HG02840 (cell line): ENCODE data around the gene MET.

Experiments used
- ATAC-seq: cut with Tn5 transposase; IDR thresholded peaks from one replicate; pipeline ENCODE4 v1.9.1; 2021; ENCODE audit warnings: mild to moderate bottlenecking, moderate library complexity, moderate number of reproducible peaks; ENCODE audit not compliant: unreplicated experiment, low FRiP score

The MET gene

GRCh38 chr7:116661865-116662264 lies 10.1 kb upstream of the MET start:
- ATAC-seq = no peak

- ATAC-seq = no peak
Measured at GRCh38 chr7:116663744-116664143, 8.3 kb upstream of the MET start.

GRCh38 chr7:116665332-116665996 lies 6.5 kb upstream of the MET start:
- no peak for ATAC-seq

GRCh38 chr7:116669769-116670168 lies 2.2 kb upstream of the MET start:
- no peak for ATAC-seq

- no peak for ATAC-seq
Measured at GRCh38 chr7:116670409-116671015, 1.5 kb upstream of the MET start.

GRCh38 chr7:116671111-116671510 lies 885 bp upstream of the MET start:
- no peak for ATAC-seq

GRCh38 chr7:116672596-116673456 lies 830 bp downstream of the MET start:
- ATAC-seq = no peak

- no peak for ATAC-seq
Measured at GRCh38 chr7:116673457-116673865, 1.5 kb downstream of the MET start.

- ATAC-seq = no peak
Measured at GRCh38 chr7:116674508-116675173, 2.6 kb downstream of the MET start.

- ATAC-seq = no peak
Measured at GRCh38 chr7:116675812-116676355, 3.9 kb downstream of the MET start.

GRCh38 chr7:116678780-116679179 lies 6.8 kb downstream of the MET start:
- ATAC-seq = no peak

GRCh38 chr7:116679500-116679899 lies 7.5 kb downstream of the MET start:
- peak; percentile 58 for ATAC-seq

- peak; percentile 100 for ATAC-seq
Measured at GRCh38 chr7:116683786-116684185, 11.8 kb downstream of the MET start.

GRCh38 chr7:116686033-116686432 lies 14.0 kb downstream of the MET start:
- ATAC-seq = no peak

- no peak for ATAC-seq
Measured at GRCh38 chr7:116686812-116687419, 14.9 kb downstream of the MET start.

GRCh38 chr7:116687801-116688201 lies 15.8 kb downstream of the MET start:
- no peak for ATAC-seq

GRCh38 chr7:116689790-116690259 lies 17.8 kb downstream of the MET start:
- ATAC-seq = no peak

- no peak for ATAC-seq
Measured at GRCh38 chr7:116691664-116692063, 19.7 kb downstream of the MET start.

- no peak for ATAC-seq
Measured at GRCh38 chr7:116692401-116693308, 20.7 kb downstream of the MET start.
